Lung microvascular endothelial cell (primary cell): ENCODE data around the gene ZNF407. TPM values are rescaled to one million over a fixed set of nuclear protein-coding genes. Genes with fewer than 3 reads are reported as not detected.

Source experiments
- DNase-seq, 2 donors: peaks; one replicate each; pipeline versions ENCODE4 v3.0.0 to v3.0.0-alpha.2; 2010; ENCODE audit warnings: low read depth in 2 of 2
- total RNA-seq: library from RNA; depleted of rRNA; stranded (reverse); fragments of >200 nt; gene quantifications from 2 replicates; pipeline ENCODE4 v1.2.1, GENCODE V29; 2014

Gene ZNF407
- total RNA-seq, 1 donor from 2014 or later, result 15.1 TPM

DNA sequence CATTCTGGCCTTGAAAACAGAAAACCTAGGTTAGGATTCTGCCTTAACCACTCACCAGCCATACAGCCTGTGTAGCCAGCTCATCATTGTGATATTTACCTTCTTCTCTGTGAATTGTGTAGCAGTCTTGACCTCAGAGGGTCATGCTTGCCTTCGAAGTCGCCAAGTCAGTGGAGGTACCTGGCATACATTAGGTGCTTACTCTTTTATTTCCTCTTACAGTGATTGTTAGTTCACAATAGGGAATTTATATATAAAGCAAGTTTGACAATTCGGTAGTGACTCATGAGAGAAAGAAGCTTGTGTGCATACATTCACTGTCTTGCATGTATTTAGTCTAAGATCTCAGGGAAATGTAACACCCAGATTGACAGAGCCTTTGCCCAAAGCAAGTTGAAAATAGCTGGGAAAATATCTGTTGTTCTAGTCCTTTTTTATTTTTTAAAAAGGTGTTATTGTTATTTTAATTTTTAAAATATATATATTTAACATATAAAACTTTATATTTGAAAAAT is 320.7 kb downstream of the ZNF407 start:
- no peak for DNase-seq

- DNase-seq, result no peak
Observed at GRCh38 chr18:74921057-74921820, 323.6 kb downstream of the ZNF407 start.

GRCh38 chr18:74926051-74926450 is 328.4 kb downstream of the ZNF407 start:
- no peak for DNase-seq

- DNase-seq, result no peak
Observed at GRCh38 chr18:74928194-74928968, 330.7 kb downstream of the ZNF407 start.

DNA sequence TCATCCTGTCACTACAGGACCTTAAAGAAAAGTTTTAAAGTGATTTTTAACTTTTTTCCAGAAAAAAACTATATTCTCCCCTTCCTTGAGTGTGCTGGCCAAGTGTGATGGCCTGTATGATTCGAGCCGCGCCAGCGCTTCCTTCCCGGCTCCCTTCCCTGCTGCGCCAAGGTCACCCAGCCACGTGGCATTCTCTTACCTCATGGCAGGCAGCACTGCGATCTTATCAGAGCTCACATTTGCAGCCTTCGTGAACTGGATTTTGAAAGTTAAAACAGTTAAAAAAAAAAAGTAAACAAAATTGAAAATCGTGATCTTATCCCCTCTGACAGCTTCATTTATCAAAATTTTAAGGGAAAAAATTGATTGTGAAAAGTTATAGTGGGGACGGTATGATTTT is 331.4 kb downstream of the ZNF407 start:
- peak; percentile 52 to 66 for DNase-seq

GRCh38 chr18:74930616-74931015 is 332.9 kb downstream of the ZNF407 start:
- DNase-seq, result no peak

DNA sequence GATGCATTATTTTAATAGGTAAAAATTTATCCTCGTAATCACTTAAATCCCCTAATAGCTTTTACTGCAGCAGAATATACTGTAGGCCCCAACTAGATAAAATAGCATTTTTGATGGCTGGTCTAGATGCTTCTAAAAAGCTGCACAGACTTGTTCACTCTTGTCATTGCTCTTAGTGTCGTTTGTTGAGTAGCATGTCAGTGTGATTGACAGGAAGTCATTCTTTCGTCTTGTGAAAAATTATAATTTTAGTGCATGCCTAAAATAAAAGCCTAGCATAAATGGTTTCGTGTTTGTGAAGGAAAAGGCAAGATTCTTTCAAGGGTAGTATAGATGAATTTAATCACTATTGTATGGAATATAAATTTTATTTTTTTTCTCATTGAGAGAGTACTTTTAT is 336.3 kb downstream of the ZNF407 start:
- no peak for DNase-seq

DNA sequence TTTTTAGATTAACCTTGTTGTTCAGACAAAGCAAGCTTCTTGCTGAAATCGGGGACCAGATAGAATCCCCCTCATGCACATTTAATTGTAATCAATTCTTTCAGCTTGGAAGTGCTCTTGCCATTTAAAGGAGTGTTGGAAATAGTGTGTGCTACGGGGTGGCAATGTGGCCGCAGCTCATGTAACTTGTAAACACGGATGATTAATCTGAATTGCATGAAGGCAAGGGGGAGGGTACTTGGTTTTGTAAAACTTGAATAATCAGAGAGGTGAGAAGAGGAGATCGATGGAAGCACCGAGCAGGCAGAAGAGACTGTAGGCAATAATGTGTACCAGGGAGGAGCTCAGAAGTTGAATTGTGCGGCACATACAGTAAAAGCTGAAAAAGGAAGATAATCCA is 337.8 kb downstream of the ZNF407 start:
- DNase-seq, result no peak

- DNase-seq, result no peak
Observed at GRCh38 chr18:74936343-74936742, 338.7 kb downstream of the ZNF407 start.

- DNase-seq, result no peak
Observed at GRCh38 chr18:74937291-74937690, 339.6 kb downstream of the ZNF407 start.

GRCh38 chr18:74940856-74941255 is 343.2 kb downstream of the ZNF407 start:
- DNase-seq, result no peak

DNA sequence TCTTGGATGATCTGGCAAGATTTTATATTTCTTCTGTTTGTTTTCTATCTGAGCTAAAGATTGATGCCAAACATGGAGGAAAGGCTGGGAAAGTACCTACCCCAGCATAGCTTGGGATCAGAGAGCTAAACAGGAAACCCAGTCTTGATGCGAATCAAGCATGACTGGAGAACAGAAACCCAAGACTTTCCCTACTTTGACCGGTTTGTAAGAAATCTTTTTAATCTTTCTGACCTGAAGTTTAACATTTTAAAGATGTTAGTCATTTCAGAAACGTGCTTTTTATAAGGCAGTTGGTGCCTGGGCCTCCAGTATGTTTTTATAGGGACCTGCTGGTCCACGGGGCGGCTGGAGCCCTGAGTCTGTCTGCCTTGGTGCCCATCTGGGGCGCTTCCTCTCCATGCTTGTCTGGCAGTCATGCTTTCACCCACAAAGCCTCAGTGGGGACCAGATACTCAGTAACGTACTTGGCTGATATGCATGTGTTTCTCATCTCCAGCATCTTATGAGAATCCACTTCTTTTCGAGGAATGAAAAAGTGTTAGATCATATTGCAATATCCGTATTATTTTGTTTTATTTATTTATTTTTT is 344.7 kb downstream of the ZNF407 start:
- peak in 1 of 2 donors; percentile 70 for DNase-seq

- DNase-seq, result peak in 1 of 2 donors; percentile 11
Observed at GRCh38 chr18:74944676-74945075, 347.0 kb downstream of the ZNF407 start.

DNA sequence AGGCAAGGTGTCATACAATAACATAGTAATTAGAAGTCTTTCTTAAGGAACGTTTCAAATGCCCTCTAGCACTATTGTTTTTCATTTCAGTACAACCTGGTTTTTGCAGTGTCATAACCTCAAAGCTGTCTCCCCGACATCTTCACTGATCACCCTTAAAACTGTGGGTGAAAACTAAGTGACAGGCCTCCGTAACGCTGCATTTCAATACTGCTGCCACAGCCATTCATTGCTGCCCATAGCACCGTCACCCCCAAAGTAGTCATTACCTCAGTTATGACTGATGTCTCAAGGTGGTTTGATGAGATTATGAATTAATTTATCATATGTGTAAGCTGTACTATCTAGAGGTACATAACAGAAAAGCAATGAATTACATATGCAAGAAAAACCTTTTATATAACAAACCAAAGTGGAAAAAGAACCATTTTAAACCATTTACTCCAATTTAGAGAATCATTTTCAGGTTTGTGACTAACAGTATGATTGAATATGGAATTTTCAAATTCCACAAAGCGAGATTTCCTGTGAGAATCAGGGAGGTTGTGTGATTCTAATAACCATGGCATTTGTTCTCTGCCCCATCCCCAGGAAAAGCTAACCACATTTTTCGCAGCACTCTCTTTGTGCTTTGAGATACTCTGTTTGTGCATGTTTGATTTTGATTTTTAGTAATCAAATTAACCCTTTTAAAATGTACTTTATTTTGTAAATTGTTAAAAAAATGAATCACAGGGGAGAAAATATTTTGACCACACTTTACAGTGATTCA is 348.3 kb downstream of the ZNF407 start:
- DNase-seq, result peak in 1 of 2 donors; percentile 45

- no peak for DNase-seq
Observed at GRCh38 chr18:74946646-74947375, 349.1 kb downstream of the ZNF407 start.

- DNase-seq, result no peak
Observed at GRCh38 chr18:74947417-74947816, 349.7 kb downstream of the ZNF407 start.

DNA sequence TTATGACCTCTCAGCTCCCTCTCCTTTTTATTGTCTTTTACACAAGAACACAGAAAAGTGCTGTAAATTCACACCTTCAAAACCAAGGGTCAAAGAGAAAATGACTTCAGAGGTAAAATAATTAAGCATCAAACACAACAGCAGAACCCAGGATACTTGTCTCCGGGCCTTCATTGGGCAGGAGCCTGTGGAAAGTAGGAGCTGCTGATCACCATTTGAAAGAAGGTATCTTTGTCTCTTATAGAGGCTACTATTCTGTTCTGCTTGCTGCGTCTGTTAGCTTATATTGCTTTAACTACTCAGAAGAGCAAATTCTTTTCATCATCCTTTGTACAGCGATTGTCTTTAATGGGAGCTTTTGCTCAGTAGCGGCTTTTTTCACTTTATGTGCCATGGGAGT is 350.2 kb downstream of the ZNF407 start:
- no peak for DNase-seq

GRCh38 chr18:74949611-74950010 is 351.9 kb downstream of the ZNF407 start:
- DNase-seq, result peak in 1 of 2 donors; percentile 33

DNA sequence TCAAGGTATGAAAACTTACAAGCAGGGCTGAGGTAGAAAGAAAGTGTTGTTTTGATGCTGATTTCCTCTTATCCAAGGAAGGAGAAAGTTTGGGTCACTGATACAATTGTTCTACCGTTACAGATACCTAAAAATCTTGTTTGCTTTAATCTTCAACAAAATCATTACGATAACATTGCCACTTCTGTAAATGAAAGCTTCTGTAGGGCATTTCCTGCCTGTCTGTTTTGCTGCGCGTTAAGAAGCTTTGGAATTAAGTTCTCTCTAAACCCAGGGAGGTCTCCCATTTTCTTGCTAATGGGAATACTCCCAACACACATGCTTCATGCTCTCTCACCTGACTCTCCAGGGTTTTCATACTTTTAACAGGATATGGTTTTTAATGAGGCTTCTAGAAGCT is 352.8 kb downstream of the ZNF407 start:
- peak in 1 of 2 donors; percentile 41 for DNase-seq

GRCh38 chr18:74951165-74951760 is 353.6 kb downstream of the ZNF407 start:
- peak in 1 of 2 donors; percentile 96 for DNase-seq
